HCT116 (cell line): ENCODE data around the gene CLEC20A. TPM values are rescaled to one million over a fixed set of nuclear protein-coding genes. Genes with fewer than 3 reads are reported as not detected.

ENCODE experiments used
- ATAC-seq: fragments of 200-7000 bp; cut with Tn5 transposase; 2 replicates; pipeline ENCODE4 v1.9.1; 2020; ENCODE audit warnings: mild to moderate bottlenecking, moderate library complexity
- Bru-seq: library from RNA; stranded (reverse); fragments of 400-500 nt; gene quantifications from one replicate; lab custom pipeline; 2021; lab: Mats Ljungman, UMichigan
- BruChase-seq, 2 experiments: library from RNA; stranded (reverse); fragments of 400-500 nt; gene quantifications; one replicate each; lab custom pipeline; 2021; lab: Mats Ljungman, UMichigan
- BruUV-seq: library from RNA; stranded (reverse); fragments of 400-500 nt; replicated peaks from 2 replicates; lab custom pipeline; 2021; lab: Mats Ljungman, UMichigan
- CTCF ChIA-PET: fragments of 300-600 bp; sonication (Branson Sonifier 250); formaldehyde crosslinking; loops from one replicate; lab custom pipeline; 2021; ENCODE audit warnings: antibody characterized with exemption; lab: Charles Lee
- POLR2A ChIA-PET: fragments of 300-600, 350-600 bp; sonication (Branson Sonifier 250); formaldehyde crosslinking; loops from one replicate; lab custom pipeline; 2021; ENCODE audit warnings: antibody characterized with exemption; lab: Charles Lee
- RAD21 ChIA-PET, 2 experiments: fragments of 300-600 bp; sonication (Branson Sonifier 250); formaldehyde crosslinking; loops; one replicate each; lab custom pipeline; 2023; ENCODE audit warnings: low total read pairs in 2 of 2; ENCODE audit not compliant: uncharacterized antibody in 2 of 2, unreplicated experiment in 2 of 2, low non-redundant PET in 1 of 2; lab: Charles Lee
- DNase-seq: peaks from one replicate; pipeline ENCODE4 v3.0.0-alpha.2; 2010; ENCODE audit warnings: low read depth, low spot score
- H2AFZ ChIP-seq: fragments of 200-600 bp; shearing (Covaris generic), sonication (generic); 2 replicates; pipeline ENCODE4 v1.6.1; 2017; ENCODE audit warnings: low read depth, mixed run types, mixed read lengths, antibody characterized with exemption, low read length; ENCODE audit not compliant: poor library complexity, severe bottlenecking
- H3K27ac ChIP-seq: 2 replicates; pipeline ENCODE4 v1.5.1; 2012; ENCODE audit warnings: low read depth, low read length
- H3K27me3 ChIP-seq: fragments of 200-600 bp; sonication (generic); 2 replicates; pipeline ENCODE4 v1.6.1; 2016; ENCODE audit warnings: mixed run types, low read length, mixed read lengths; ENCODE audit not compliant: insufficient read depth
- H3K36me3 ChIP-seq, 2 experiments: fragments of 200-500 bp in 1 of 2; fragments of 200-600 bp in 1 of 2; sonication (Bioruptor generic) in 1 of 2; sonication (generic) in 1 of 2; 2 replicates each; pipeline versions ENCODE4 v1.5.1 to v1.6.1; 2014 to 2016; ENCODE audit warnings: low read length in 2 of 2, inconsistent platforms in 1 of 2, mixed read lengths in 1 of 2, mixed run types in 1 of 2; ENCODE audit not compliant: insufficient read depth in 2 of 2, control insufficient read depth in 1 of 2
- H3K4me1 ChIP-seq, 2 experiments: fragments of 200-600 bp in 1 of 2; sonication (generic) in 1 of 2; 2 replicates each; pipeline versions ENCODE4 v1.5.1 to v1.6.1; 2012 to 2017; ENCODE audit warnings: low read length in 2 of 2, inconsistent platforms in 1 of 2, mild to moderate bottlenecking in 1 of 2, mixed read lengths in 1 of 2, mixed run types in 1 of 2, moderate library complexity in 1 of 2; ENCODE audit not compliant: insufficient read depth in 2 of 2, control insufficient read depth in 1 of 2
- H3K4me2 ChIP-seq: fragments of 200-600 bp; sonication (generic); 2 replicates; pipeline ENCODE4 v1.6.1; 2017; ENCODE audit warnings: mixed run types, low read length, mixed read lengths
- H3K4me3 ChIP-seq, 2 experiments: fragments of 200-600 bp in 1 of 2; sonication (generic) in 1 of 2; replicated peaks in 1 of 2; 2 replicates each; pipeline ENCODE4 v1.5.1; 2011 to 2016; ENCODE audit warnings: low read length in 2 of 2, control low read depth in 1 of 2, low read depth in 1 of 2, mild to moderate bottlenecking in 1 of 2, mixed read lengths in 1 of 2, mixed run types in 1 of 2
- H3K79me2 ChIP-seq: fragments of 200-600 bp; sonication (generic); 2 replicates; pipeline ENCODE4 v1.6.1; 2017; ENCODE audit warnings: mild to moderate bottlenecking, mixed run types, low read length, moderate library complexity, mixed read lengths; ENCODE audit not compliant: insufficient read depth
- H3K9ac ChIP-seq: fragments of 200-600 bp; sonication (generic); 2 replicates; pipeline ENCODE4 v1.6.1; 2016; ENCODE audit warnings: low read length, mixed read lengths
- H3K9me2 ChIP-seq: fragments of 200-600 bp; sonication (generic), shearing (Covaris generic); 2 replicates; pipeline ENCODE4 v1.6.1; 2017; ENCODE audit warnings: mixed run types, mild to moderate bottlenecking, moderate library complexity; ENCODE audit not compliant: insufficient read depth
- H3K9me3 ChIP-seq, 2 experiments: fragments of 200-500 bp in 1 of 2; fragments of 200-600 bp in 1 of 2; sonication (Bioruptor generic) in 1 of 2; sonication (generic) in 1 of 2; 2 replicates each; pipeline ENCODE4 v1.6.1; 2014 to 2017; ENCODE audit warnings: low read length in 2 of 2, mixed read lengths in 2 of 2, inconsistent platforms in 1 of 2, low read depth in 1 of 2, mild to moderate bottlenecking in 1 of 2, mixed run types in 1 of 2, moderate library complexity in 1 of 2; ENCODE audit not compliant: control insufficient read depth in 1 of 2, insufficient read depth in 1 of 2
- H4K20me1 ChIP-seq: fragments of 200-600 bp; sonication (generic), shearing (Covaris generic); 2 replicates; pipeline ENCODE4 v1.6.1; 2017; ENCODE audit warnings: mixed run types, mild to moderate bottlenecking, moderate library complexity; ENCODE audit not compliant: insufficient read depth
- CBX3 ChIP-seq: IDR thresholded peaks from 2 replicates; pipeline ENCODE4 v1.6.1; 2012; ENCODE audit warnings: low read depth
- CEBPB ChIP-seq: IDR thresholded peaks from 2 replicates; pipeline ENCODE4 v1.6.1; 2012; ENCODE audit warnings: low read depth
- ELF1 ChIP-seq: IDR thresholded peaks from 2 replicates; pipeline ENCODE4 v1.6.1; 2012; ENCODE audit warnings: low read depth, borderline replicate concordance
- POLR2AphosphoS5 ChIP-seq: IDR thresholded peaks from 2 replicates; pipeline ENCODE4 v1.6.1; 2011; ENCODE audit warnings: mild to moderate bottlenecking, low read depth, low read length, moderate library complexity
- RAD21 ChIP-seq: IDR thresholded peaks from 2 replicates; pipeline ENCODE4 v1.6.1; 2012; ENCODE audit warnings: low read depth, mild to moderate bottlenecking
- TCF7L2 ChIP-seq: IDR thresholded peaks from 2 replicates; pipeline ENCODE4 v1.7.0; 2011; ENCODE audit warnings: borderline replicate concordance, inconsistent platforms; ENCODE audit not compliant: insufficient read depth, insufficient read length; ENCODE audit errors: extremely low read depth
- intact Hi-C: fragments of 100-400 bp; cut with micrococcal nuclease; formaldehyde crosslinking; loops from 2 replicates; pipeline ENCODE4 v1.10.0; 2022
- long read RNA-seq: library from polyadenylated mRNA; unstranded; transcript quantifications from one replicate; pipeline ENCODE4 v2.0.0, GENCODE V29; 2021; ENCODE audit not compliant: unreplicated experiment
- polyA plus RNA-seq: library from polyadenylated mRNA; unstranded; fragments of >200 nt; gene quantifications from 2 replicates; pipeline ENCODE4 v1.2.1, GENCODE V29; 2012; ENCODE audit warnings: missing spikeins
- total RNA-seq: library from RNA; stranded (reverse); gene quantifications from one replicate; pipeline ENCODE4 v1.2.1, GENCODE V29; 2021; ENCODE audit not compliant: unreplicated experiment

CLEC20A gene
- total RNA-seq = not detected
- 0.04 TPM in 1 of 2 replicates, not detected in the other for polyA plus RNA-seq
- not detected for Bru-seq, nascent RNA
- not detected for BruChase-seq, experiment 1, labeled RNA remaining after a 6-hour chase
- BruChase-seq, experiment 2, labeled RNA remaining after a 2-hour chase = not detected
- long read RNA-seq = 0 reads

- no TSS peak for BruUV-seq
- DNase-seq (no peak), ATAC-seq (no peak)
- H3K27me3 ChIP-seq = no peaks in the 10 kb centered on the region
- peaks cover 0 to 7% of the 10 kb centered on the region in 2 experiments; a peak in 1 of 4 replicates for H3K4me1 ChIP-seq
- H3K9me3 ChIP-seq = no peaks in the 10 kb centered on the region
- H3K9ac ChIP-seq = no peak within 1 kb of the TSS
- H3K27ac ChIP-seq = no peak within 1 kb of the TSS
- no peaks in the 10 kb centered on the region for H4K20me1 ChIP-seq
- no peaks in the 10 kb centered on the region for H3K9me2 ChIP-seq
- H3K36me3 ChIP-seq = no peaks in the 10 kb centered on the region
- H3K4me3 ChIP-seq = no peak within 1 kb of the TSS
- ChIA-PET CTCF (no interaction called here), RAD21 (no interaction called here), POLR2A (no interaction called here)
- no peak within 1 kb of the TSS for H3K4me2 ChIP-seq
- TF ChIP-seq POLR2AphosphoS5 (no peak), CBX3 (no peak), RAD21 (no peak), CEBPB (no peak), ELF1 (no peak), TCF7L2 (no peak)
- no peaks in the 10 kb centered on the region for H3K79me2 ChIP-seq
- H2AFZ ChIP-seq = no peak within 1 kb of the TSS
- intact Hi-C loops = no loop called here
These were observed at the start of gene CLEC20A for GRCh38 chr1:178496410-178497135. CLEC20A (minus strand) TSS chr1:178496964; CDS start chr1:178496939, 25 bp downstream.

DNA sequence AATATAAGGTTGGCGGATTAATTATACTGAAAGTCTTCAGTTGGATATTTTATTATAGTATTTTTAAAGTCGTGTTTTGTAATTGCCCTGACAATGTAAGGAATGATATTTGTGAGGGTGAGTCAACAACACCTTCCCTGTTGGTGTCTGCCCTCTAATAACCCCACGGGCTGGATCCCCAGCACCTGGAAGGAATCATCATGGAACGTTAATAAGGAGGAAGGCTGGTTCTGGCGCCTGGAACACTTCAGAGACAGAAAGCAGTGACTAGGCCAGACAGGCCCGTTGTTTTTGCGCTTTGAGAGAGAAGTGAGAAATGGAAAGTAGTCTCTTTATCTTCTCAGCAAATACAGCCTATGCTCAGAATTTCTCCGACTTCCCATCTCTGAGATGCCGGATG is 47.8 kb upstream of the CLEC20A start:
- H3K9me3 ChIP-seq = no peaks in the 10 kb centered on the region
- H4K20me1 ChIP-seq = no peaks in the 10 kb centered on the region
- H3K9ac ChIP-seq = no peak overlapping the region
- H3K9me2 ChIP-seq = no peaks in the 10 kb centered on the region
- H3K27me3 ChIP-seq = no peaks in the 10 kb centered on the region
- CTCF ChIA-PET = interaction anchor here (2.8 kb wide), 1 partner anchor 458 kb away, joined by 26 read pairs; no protein-coding TSS in a partner anchor
- no peaks in the 10 kb centered on the region for H3K79me2 ChIP-seq
- intact Hi-C loops = no loop called here
- H3K4me1 ChIP-seq = peaks cover 7 to 18% of the 10 kb centered on the region in 2 experiments
- POLR2A ChIA-PET = no interaction called here
- TF ChIP-seq POLR2AphosphoS5 = no peak
- RAD21 ChIA-PET = no interaction called here
- no peak overlapping the region for H2AFZ ChIP-seq
- no peak overlapping the region for H3K4me3 ChIP-seq
- H3K4me2 ChIP-seq = no peak overlapping the region
- ATAC-seq = no peak
- H3K36me3 ChIP-seq = no peaks in the 10 kb centered on the region
- TSS peak; percentile 36 for BruUV-seq
- no peak for DNase-seq
- no peak overlapping the region for H3K27ac ChIP-seq
